ENCODE results near the gene ALMS1. TPM values are rescaled to one million over a fixed set of nuclear protein-coding genes. Genes with fewer than 3 reads are reported as not detected.

Gene ALMS1, protein sequence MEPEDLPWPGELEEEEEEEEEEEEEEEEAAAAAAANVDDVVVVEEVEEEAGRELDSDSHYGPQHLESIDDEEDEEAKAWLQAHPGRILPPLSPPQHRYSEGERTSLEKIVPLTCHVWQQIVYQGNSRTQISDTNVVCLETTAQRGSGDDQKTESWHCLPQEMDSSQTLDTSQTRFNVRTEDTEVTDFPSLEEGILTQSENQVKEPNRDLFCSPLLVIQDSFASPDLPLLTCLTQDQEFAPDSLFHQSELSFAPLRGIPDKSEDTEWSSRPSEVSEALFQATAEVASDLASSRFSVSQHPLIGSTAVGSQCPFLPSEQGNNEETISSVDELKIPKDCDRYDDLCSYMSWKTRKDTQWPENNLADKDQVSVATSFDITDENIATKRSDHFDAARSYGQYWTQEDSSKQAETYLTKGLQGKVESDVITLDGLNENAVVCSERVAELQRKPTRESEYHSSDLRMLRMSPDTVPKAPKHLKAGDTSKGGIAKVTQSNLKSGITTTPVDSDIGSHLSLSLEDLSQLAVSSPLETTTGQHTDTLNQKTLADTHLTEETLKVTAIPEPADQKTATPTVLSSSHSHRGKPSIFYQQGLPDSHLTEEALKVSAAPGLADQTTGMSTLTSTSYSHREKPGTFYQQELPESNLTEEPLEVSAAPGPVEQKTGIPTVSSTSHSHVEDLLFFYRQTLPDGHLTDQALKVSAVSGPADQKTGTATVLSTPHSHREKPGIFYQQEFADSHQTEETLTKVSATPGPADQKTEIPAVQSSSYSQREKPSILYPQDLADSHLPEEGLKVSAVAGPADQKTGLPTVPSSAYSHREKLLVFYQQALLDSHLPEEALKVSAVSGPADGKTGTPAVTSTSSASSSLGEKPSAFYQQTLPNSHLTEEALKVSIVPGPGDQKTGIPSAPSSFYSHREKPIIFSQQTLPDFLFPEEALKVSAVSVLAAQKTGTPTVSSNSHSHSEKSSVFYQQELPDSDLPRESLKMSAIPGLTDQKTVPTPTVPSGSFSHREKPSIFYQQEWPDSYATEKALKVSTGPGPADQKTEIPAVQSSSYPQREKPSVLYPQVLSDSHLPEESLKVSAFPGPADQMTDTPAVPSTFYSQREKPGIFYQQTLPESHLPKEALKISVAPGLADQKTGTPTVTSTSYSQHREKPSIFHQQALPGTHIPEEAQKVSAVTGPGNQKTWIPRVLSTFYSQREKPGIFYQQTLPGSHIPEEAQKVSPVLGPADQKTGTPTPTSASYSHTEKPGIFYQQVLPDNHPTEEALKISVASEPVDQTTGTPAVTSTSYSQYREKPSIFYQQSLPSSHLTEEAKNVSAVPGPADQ (N-terminal part only)
- 7.3 to 10.8 TPM (median 9.0 TPM) in 5 replicates for total RNA-seq (2022; extraction: Qiagen RNA extraction)

DNA sequence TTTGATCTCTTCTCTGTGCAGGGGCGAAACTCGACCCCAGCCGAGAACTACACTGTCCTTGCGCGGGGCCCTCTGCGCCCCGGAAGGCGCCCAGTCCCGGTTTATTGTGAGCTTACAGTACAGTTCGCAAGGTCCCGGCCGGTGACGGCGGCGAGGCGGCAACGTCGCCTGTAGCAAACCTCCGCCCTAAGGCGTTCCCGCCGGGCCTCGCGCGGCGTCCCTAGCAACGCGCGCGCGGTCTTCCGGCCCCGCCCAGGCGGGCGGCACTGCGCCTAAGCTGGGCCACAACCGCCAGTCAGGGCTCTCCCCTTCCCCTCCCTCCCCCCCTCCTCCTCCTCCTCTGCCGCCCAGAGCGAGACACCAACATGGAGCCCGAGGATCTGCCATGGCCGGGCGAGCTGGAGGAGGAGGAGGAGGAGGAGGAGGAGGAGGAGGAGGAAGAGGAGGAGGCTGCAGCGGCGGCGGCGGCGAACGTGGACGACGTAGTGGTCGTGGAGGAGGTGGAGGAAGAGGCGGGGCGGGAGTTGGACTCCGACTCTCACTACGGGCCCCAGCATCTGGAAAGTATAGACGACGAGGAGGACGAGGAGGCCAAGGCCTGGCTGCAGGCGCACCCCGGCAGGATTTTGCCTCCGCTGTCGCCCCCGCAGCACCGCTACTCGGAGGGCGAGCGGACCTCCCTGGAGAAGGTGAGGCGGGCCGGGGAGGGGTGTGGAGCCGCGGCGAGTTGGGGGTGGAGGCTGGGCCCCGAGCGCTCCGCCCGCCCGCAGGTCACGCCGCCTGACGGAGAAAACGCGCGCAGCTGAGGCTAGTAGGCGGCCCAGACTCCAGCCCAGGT is at the start of gene ALMS1:
TSS of gene ALMS1 (plus strand) at position 333 of the 838 bp plus-strand sequence. CDS start at position 366, 33 bp downstream.

DNA sequence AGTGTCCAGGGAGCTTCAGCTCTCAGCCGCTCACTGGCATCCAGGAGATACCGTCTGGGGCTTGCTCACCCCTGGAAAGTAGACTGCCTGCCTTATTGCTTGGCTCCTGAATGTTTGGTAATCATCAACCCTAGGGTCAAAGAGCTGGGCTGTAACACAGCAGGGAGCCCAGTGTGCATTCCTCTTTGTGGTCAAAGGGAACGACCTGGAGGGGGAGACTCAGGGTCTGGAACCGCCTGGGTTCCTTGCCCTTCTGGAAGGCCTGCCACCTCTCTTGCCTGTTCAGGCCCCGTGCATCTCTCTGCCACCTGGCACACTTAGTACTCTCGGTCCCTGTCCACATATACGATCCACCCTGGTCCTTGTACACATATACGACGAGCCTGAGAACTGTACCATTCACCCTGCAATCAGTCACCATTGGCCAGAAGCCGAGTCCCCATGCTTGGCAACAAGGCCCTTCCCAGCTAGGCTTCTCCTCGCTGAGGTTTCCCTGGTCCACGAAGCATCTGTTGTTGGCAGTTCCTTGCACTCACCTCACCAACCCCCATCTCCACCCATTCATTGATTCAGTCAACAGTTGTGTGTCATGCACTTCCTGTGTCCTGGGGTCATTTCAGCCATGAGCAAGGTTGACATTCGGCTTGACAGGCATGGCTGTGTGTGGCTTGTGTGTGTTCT is 256.8 kb downstream of the ALMS1 start, which contains the start of gene NAT8:
TSS of gene NAT8 (minus strand) at position 85 of the 681 bp plus-strand sequence. CDS start 794 bp downstream, outside the sequence.

Other genes starting within 250 kb of the ALMS1 start
- gene NOTO, start 183.3 kb upstream of the ALMS1 start, total RNA-seq (2022; extraction: Qiagen RNA extraction), result 0.05 to 0.07 TPM in 2 of 5 replicates, not detected in the others
- 53.8 to 62.2 TPM (median 56.3 TPM) in 5 replicates for gene SMYD5, start 171.6 kb upstream of the ALMS1 start, total RNA-seq (2022; extraction: Qiagen RNA extraction)
- gene PRADC1, start 152.6 kb upstream of the ALMS1 start, total RNA-seq (2022; extraction: Qiagen RNA extraction), result 19.3 to 27.7 TPM (median 24.9 TPM) in 5 replicates
- 544 to 950 TPM (median 585 TPM) in 5 replicates for gene CCT7, start 151.5 kb upstream of the ALMS1 start, total RNA-seq (2022; extraction: Qiagen RNA extraction)
- gene FBXO41, start 101.4 kb upstream of the ALMS1 start, total RNA-seq (2022; extraction: Qiagen RNA extraction), result 3.9 to 5.5 TPM (median 5.3 TPM) in 5 replicates
- 0.13 to 0.33 TPM (median 0.15 TPM) in 5 replicates for gene EGR4, start 92.3 kb upstream of the ALMS1 start, total RNA-seq (2022; extraction: Qiagen RNA extraction)

Measured in A549 treated with Hydrocortisone at 1 μM for 4 hours (cell line).